Measurements from ENCODE around the gene SFTPA1.

GRCh38 chr10:79595510-79595909 is 15.2 kb upstream of the SFTPA1 start:
- no peak for TF ChIP-seq POLR2A (IDR thresholded peaks at IDR 0.05; ENCODE audit: low read length)
- TF ChIP-seq GATA1 (IDR thresholded peaks at IDR 0.05; ENCODE audit: low read depth, low read length), result no peak
